ENCODE data around the gene WNT7A.
"Not testable (repeated sequence)": the region's sequence is repeated elsewhere in the genome, so short reads cannot be mapped to it uniquely, and the experiment has no call there.

The WNT7A gene

GRCh38 chr3:13879946-13880810 lies at the start of gene WNT7A:
Gene WNT7A, minus strand, starts transcription at chr3:13880071. Its CDS starts 255 bp downstream, at chr3:13879816.
- peak; percentile 41 for DNase-seq

- not testable (repeated sequence) for DNase-seq
These were observed 48.9 kb upstream of the WNT7A start for GRCh38 chr3:13928741-13929140.

- DNase-seq: no peak
These were observed 47.4 kb upstream of the WNT7A start for GRCh38 chr3:13927295-13927694.

GRCh38 chr3:13916375-13916774 lies 36.5 kb upstream of the WNT7A start:
- DNase-seq: no peak

GRCh38 chr3:13902648-13903238 lies 22.9 kb upstream of the WNT7A start:
- no peak for DNase-seq

- DNase-seq: no peak
These were observed 22.2 kb upstream of the WNT7A start for GRCh38 chr3:13901935-13902584.

- no peak for DNase-seq
These were observed 18.5 kb upstream of the WNT7A start for GRCh38 chr3:13898346-13898745.

- DNase-seq: peak; percentile 56
These were observed 16.7 kb upstream of the WNT7A start for GRCh38 chr3:13896473-13897154.

GRCh38 chr3:13895155-13896105 lies 15.6 kb upstream of the WNT7A start:
- DNase-seq: peak; percentile 96

- DNase-seq: no peak
These were observed 14.9 kb upstream of the WNT7A start for GRCh38 chr3:13894807-13895154.

GRCh38 chr3:13894096-13894806 lies 14.4 kb upstream of the WNT7A start:
- DNase-seq: no peak

GRCh38 chr3:13892304-13892703 lies 12.4 kb upstream of the WNT7A start:
- no peak for DNase-seq

GRCh38 chr3:13891492-13892073 lies 11.7 kb upstream of the WNT7A start:
- DNase-seq: no peak

GRCh38 chr3:13891017-13891392 lies 11.1 kb upstream of the WNT7A start:
- no peak for DNase-seq

- DNase-seq: peak; percentile 62
These were observed 10.6 kb upstream of the WNT7A start for GRCh38 chr3:13890377-13891016.

- no peak for DNase-seq
These were observed 8.7 kb upstream of the WNT7A start for GRCh38 chr3:13888576-13888975.

GRCh38 chr3:13887495-13888300 lies 7.8 kb upstream of the WNT7A start:
- no peak for DNase-seq

GRCh38 chr3:13886593-13887129 lies 6.8 kb upstream of the WNT7A start:
- DNase-seq: no peak

- DNase-seq: no peak
These were observed 5.8 kb upstream of the WNT7A start for GRCh38 chr3:13885704-13886010.
